Ishikawa (cell line): Measurements from ENCODE around the gene COMMD1.

Source experiments
- CEBPB ChIP-seq: IDR thresholded peaks from 2 replicates; pipeline ENCODE4 v1.6.1; 2012
- CREB1 ChIP-seq: IDR thresholded peaks from 2 replicates; pipeline ENCODE4 v1.6.1; 2012; ENCODE audit warnings: low read depth
- EGR1 ChIP-seq: IDR thresholded peaks from 2 replicates; pipeline ENCODE4 v1.6.1; 2012
- EP300 ChIP-seq: IDR thresholded peaks from 2 replicates; pipeline ENCODE4 v1.6.1; 2012; ENCODE audit warnings: borderline replicate concordance
- FOXM1 ChIP-seq: IDR thresholded peaks from 2 replicates; pipeline ENCODE4 v1.6.1; 2012; ENCODE audit warnings: low read depth, borderline replicate concordance
- MAX ChIP-seq: IDR thresholded peaks from 2 replicates; pipeline ENCODE4 v1.6.1; 2012
- NFIC ChIP-seq: IDR thresholded peaks from 2 replicates; pipeline ENCODE4 v1.6.1; 2012
- RAD21 ChIP-seq: IDR thresholded peaks from 2 replicates; pipeline ENCODE4 v1.6.1; 2012; ENCODE audit warnings: low read depth
- REST ChIP-seq: IDR thresholded peaks from 2 replicates; pipeline ENCODE4 v1.6.1; 2012; ENCODE audit warnings: low read depth, mild to moderate bottlenecking
- TAF1 ChIP-seq: IDR thresholded peaks from 2 replicates; pipeline ENCODE4 v1.6.1; 2012; ENCODE audit warnings: low read depth, mild to moderate bottlenecking
- TEAD4 ChIP-seq: IDR thresholded peaks from 2 replicates; pipeline ENCODE4 v1.6.1; 2012
- USF1 ChIP-seq: IDR thresholded peaks from 2 replicates; pipeline ENCODE4 v1.6.1; 2012
- YY1 ChIP-seq: IDR thresholded peaks from 2 replicates; pipeline ENCODE4 v1.6.1; 2012; ENCODE audit warnings: low read depth
- ZBTB7A ChIP-seq: IDR thresholded peaks from 2 replicates; pipeline ENCODE4 v1.6.1; 2012; ENCODE audit warnings: low read depth

GRCh38 chr2:61924895-61925663 lies 19.6 kb downstream of the COMMD1 start:
- TF ChIP-seq TAF1 = no peak
- TF ChIP-seq USF1 = no peak
- no peak for TF ChIP-seq EP300
- TF ChIP-seq CEBPB = no peak
- no peak for TF ChIP-seq EGR1
- no peak for TF ChIP-seq CREB1
- TF ChIP-seq ZBTB7A = no peak
- no peak for TF ChIP-seq TEAD4
- no peak for TF ChIP-seq RAD21
- TF ChIP-seq REST = no peak
- no peak for TF ChIP-seq NFIC
- no peak for TF ChIP-seq MAX
- no peak for TF ChIP-seq FOXM1
- TF ChIP-seq YY1 = no peak
